Measurements from ENCODE around the gene HEMGN.
A peak's percentile ranks its signal among the peaks of the same experiment; 100 is the strongest.
"Not testable (repeated sequence)": the region's sequence is repeated elsewhere in the genome, so short reads cannot be mapped to it uniquely, and the experiment has no call there.

Gene HEMGN

GRCh38 chr9:97958812-97959511 is 21.0 kb upstream of the HEMGN start:
- DNase-seq (ENCODE audit: low read depth), result peak; percentile 33
- TF ChIP-seq CTCF (conservative IDR thresholded peaks at IDR 0.05; ENCODE audit: low read length), result no peak
- no peak overlapping the region for H3K4me3 ChIP-seq (ENCODE audit: low read length)

GRCh38 chr9:97956331-97956730 is 18.4 kb upstream of the HEMGN start:
- DNase-seq (ENCODE audit: low read depth), result no peak
- no peak overlapping the region for H3K4me3 ChIP-seq (ENCODE audit: low read length)
- TF ChIP-seq CTCF (conservative IDR thresholded peaks at IDR 0.05; ENCODE audit: low read length), result no peak

- H3K4me3 ChIP-seq (ENCODE audit: low read length), result no peak overlapping the region
- TF ChIP-seq CTCF (conservative IDR thresholded peaks at IDR 0.05; ENCODE audit: low read length), result peak; percentile 46
- DNase-seq (ENCODE audit: low read depth), result no peak
These were observed 16.6 kb upstream of the HEMGN start for GRCh38 chr9:97954550-97954989.

GRCh38 chr9:97950873-97951272 is 12.9 kb upstream of the HEMGN start:
- DNase-seq (ENCODE audit: low read depth); H3K4me3 ChIP-seq (ENCODE audit: low read length): not testable (repeated sequence)

- DNase-seq (ENCODE audit: low read depth); H3K4me3 ChIP-seq (ENCODE audit: low read length): not testable (repeated sequence)
These were observed 9.1 kb upstream of the HEMGN start for GRCh38 chr9:97947094-97947493.

GRCh38 chr9:97945470-97945869 is 7.5 kb upstream of the HEMGN start:
- H3K4me3 ChIP-seq (ENCODE audit: low read length); DNase-seq (ENCODE audit: low read depth): not testable (repeated sequence)

- no peak overlapping the region for H3K4me3 ChIP-seq (ENCODE audit: low read length)
- DNase-seq (ENCODE audit: low read depth), result no peak
- no peak for TF ChIP-seq CTCF (conservative IDR thresholded peaks at IDR 0.05; ENCODE audit: low read length)
These were observed 6.6 kb upstream of the HEMGN start for GRCh38 chr9:97944612-97945011.

- no peak for DNase-seq (ENCODE audit: low read depth)
- H3K4me3 ChIP-seq (ENCODE audit: low read length), result no peak overlapping the region
- no peak for TF ChIP-seq CTCF (conservative IDR thresholded peaks at IDR 0.05; ENCODE audit: low read length)
These were observed 5.4 kb upstream of the HEMGN start for GRCh38 chr9:97943308-97943855.

GRCh38 chr9:97941323-97941722 is 3.4 kb upstream of the HEMGN start:
- no peak overlapping the region for H3K4me3 ChIP-seq (ENCODE audit: low read length)
- no peak for TF ChIP-seq CTCF (conservative IDR thresholded peaks at IDR 0.05; ENCODE audit: low read length)
- DNase-seq (ENCODE audit: low read depth), result no peak

All from AG10803 (cell line).